ENCODE measurements around the gene GAK.

GAK gene

GRCh38 chr4:885353-885752, 46.8 kb downstream of the GAK start:
- DNase-seq: no peak

- no peak for DNase-seq
These were observed 47.2 kb downstream of the GAK start for GRCh38 chr4:884896-885295.

GRCh38 chr4:884259-884658, 47.9 kb downstream of the GAK start:
- DNase-seq: no peak

GRCh38 chr4:883377-884095, 48.6 kb downstream of the GAK start:
- DNase-seq: no peak

DNA sequence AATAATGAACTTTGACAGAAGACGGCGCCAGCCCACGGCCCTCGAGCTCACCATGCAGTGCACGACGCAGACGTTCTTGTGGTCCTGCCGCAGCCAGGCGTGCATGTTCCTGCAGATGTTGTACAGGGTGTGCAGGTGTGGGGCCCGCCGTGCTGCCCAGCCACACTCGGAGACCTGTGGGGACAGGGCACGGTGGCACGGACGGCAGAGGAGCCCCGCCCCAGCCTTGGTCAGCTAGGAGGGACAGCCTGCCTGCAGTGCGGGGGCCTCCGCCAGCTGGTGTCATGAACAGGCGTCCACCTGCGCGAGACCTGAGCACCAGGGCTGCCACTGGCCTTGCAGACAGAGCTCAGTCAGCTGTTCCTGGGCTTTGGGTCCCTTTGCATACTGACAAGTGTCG, 49.5 kb downstream of the GAK start:
- DNase-seq: no peak

- no peak for DNase-seq
These were observed 50.4 kb downstream of the GAK start for GRCh38 chr4:881709-882108.

GRCh38 chr4:880684-881405, 51.3 kb downstream of the GAK start:
- DNase-seq: no peak

DNA sequence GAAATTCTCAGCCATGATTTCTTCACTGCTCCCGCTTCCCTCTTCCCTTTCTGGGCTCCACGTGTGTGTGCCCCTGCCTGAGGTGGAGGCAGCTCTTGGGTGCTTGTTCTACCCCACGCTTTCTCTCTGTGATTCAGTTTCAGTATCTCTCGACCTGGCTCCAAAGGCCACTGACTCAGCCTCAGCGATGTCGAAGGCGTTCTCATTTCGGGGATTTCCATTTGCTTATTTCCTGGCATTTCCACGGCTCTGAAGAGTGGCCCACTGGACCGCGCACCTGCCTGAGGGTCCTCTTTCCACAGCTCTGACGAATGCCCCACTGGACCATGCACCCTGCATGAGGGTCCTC, 52.4 kb downstream of the GAK start:
- peak; percentile 73 for DNase-seq

DNA sequence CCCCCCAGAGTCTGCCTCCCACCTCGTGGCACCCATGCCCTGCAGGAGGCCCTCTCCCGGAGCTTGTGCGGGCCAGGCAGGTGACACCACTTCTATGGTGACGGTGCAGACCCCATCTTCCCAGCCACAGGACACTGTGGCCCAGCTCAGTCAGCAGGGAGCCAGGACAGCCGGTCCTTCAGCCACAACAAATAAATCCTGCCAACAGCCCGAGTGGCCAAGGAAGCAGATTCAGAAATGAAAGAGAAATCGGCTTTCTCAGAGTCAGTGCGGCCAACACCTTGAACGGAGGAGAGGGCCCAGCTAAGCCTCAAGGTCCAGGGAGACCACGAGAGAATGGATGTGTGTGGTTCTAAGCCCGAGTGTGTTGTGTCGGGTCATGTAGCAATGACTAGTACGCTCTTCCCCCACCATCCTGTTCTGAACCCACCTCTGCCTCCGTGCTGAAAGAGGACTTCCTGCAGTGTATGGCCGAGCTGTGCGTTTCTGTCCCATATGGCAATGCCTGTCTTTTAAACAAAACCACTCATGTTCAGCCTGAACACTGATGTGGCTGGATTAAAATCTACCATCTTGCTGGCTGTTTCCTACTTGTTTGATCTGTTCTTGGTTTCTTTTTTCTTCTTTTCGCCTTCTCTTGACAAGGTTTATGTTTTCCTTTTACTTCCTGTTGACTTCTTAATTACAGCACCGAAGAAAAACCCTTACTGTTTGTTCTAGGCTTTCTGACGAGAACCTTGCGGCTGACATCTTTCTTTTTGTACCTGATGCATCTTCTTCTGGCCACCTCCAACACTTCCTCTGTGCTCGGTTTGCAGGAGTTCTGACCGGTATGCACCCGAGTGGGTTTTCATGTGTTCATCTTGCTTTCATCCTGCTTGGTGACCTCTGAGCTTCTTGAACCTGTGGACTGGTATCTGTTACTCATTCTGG, 53.1 kb downstream of the GAK start:
- no peak for DNase-seq

GRCh38 chr4:877502-877901, 54.6 kb downstream of the GAK start:
- no peak for DNase-seq

DNA sequence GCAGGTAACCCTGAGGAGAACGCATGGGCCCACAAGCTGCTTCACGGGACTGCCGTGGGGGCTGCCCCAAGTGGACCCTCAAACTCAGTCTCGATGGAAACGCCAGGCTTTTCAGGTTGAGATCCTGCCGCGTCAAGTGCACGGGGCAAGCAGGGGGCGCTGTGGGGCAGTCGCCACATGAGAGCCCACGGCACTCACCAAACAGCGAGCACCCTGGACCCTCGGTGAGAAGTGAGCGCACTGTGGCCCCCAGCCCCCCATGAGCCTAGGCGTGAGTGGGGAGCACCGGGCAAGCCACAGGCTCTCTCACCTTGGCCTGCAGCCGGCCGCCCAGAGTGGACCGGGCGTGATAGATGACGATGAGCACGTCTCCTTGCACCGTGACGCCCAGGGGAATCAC, 55.3 kb downstream of the GAK start:
- no peak for DNase-seq

GRCh38 chr4:875818-876423, 56.2 kb downstream of the GAK start:
- DNase-seq: no peak

GRCh38 chr4:874971-875817, 56.9 kb downstream of the GAK start:
- no peak for DNase-seq

DNA sequence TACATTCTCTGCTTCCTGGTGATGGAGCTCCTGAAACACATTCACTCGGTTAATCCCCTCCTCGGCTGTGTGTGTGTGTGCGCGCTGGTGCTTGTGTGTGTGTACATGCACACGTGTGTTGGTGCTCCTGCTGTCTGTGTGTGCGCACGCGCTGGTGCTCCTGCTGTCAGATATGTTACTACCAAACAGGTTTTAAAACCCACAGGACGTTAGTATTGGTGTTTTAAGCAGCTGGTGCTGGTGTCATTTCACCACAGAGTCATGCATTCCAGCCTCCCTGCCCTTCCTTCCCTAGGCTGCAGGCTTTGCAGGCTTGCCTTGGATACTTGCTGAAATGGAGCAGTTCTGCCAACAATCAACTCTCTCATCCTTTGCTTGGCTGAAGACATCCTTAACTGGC, 58.1 kb downstream of the GAK start:
- DNase-seq: no peak

- DNase-seq: no peak
These were observed 59.7 kb downstream of the GAK start for GRCh38 chr4:872241-872981.

DNA sequence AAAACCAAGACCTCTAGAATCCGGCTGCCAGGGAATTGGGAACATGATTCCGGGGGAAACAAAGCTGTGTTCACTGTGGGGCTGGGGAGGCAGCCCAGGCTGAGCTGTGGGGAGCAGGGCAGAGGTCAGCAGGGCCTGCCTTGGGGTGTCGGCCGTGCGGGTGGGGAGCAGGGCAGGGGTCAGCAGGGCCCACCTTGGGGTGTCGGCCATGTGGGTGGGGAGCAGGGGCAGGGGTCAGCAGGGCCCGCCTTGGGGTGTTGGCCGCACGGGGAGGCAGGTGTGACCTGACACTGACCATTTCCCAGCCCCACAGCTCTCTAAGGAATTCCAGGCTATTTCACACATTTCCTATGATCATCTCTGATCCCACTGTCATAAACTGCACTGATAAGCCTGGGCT, 60.6 kb downstream of the GAK start:
- DNase-seq: no peak

DNA sequence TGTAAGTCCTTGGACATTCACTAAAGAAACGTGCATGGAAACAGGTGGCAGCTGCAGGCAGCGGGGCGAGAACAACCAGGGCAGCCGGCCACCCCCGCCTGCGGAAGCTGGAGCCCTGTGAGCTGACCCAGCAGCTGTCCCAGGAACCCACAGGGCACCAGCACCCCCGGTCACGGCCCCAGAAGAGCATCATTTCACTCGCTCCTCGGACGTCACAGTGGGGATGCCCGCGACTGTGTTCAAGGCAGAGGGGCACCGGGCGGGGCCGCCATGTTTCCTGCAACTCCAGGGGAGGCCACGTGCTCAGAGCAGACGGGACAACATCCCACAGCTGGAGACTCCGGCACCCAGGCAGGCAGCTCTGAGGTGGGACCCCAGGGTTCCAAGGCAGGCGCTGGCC, 61.2 kb downstream of the GAK start:
- DNase-seq: no peak

GRCh38 chr4:869776-870175, 62.3 kb downstream of the GAK start:
- no peak for DNase-seq

GRCh38 chr4:868421-868820, 63.7 kb downstream of the GAK start:
- DNase-seq: no peak

- no peak for DNase-seq
These were observed 64.4 kb downstream of the GAK start for GRCh38 chr4:867526-868250.
